Hepatocyte (in vitro differentiated cells): ENCODE measurements around the gene ITGB8.

Experiments
- CTCF ChIP-seq: fragments of 200-600 bp; sonication (generic); IDR thresholded peaks from 2 replicates; pipeline ENCODE4 v1.5.1; 2016; ENCODE audit warnings: antibody characterized with exemption, mild to moderate bottlenecking; ENCODE audit not compliant: poor library complexity
- EZH2 ChIP-seq: fragments of 200-600 bp; sonication (generic); IDR thresholded peaks from 2 replicates; pipeline ENCODE4 v1.6.1; 2016; ENCODE audit warnings: antibody characterized with exemption, mild to moderate bottlenecking, borderline replicate concordance
- EZH2phosphoT487 ChIP-seq: fragments of 200-600 bp; sonication (generic); IDR thresholded peaks from one replicate; pipeline ENCODE4 v1.6.1; 2018; ENCODE audit warnings: antibody characterized with exemption, mild to moderate bottlenecking, low read depth, moderate library complexity; ENCODE audit not compliant: unreplicated experiment, severe bottlenecking

GRCh38 chr7:20283385-20283784, 47.3 kb upstream of the ITGB8 start:
- no peak for TF ChIP-seq CTCF
- TF ChIP-seq EZH2phosphoT487 = no peak
- TF ChIP-seq EZH2 = no peak
